ENCODE data around the gene ALDOA.

- TF ChIP-seq CTCF (IDR thresholded peaks at IDR 0.05; ENCODE audit: insufficient read depth, low read length), result no peak
- no peak for TF ChIP-seq REST (IDR thresholded peaks at IDR 0.05; ENCODE audit: insufficient replicate concordance, low read depth)
- TF ChIP-seq POLR2AphosphoS5 (IDR thresholded peaks at IDR 0.05; ENCODE audit: low read depth), result no peak
These were observed 53.9 kb downstream of the ALDOA start for GRCh38 chr16:30119428-30119827.
